ENCODE results near the gene PPP2R2C.

The PPP2R2C gene

GRCh38 chr4:6338175-6338950, 134.1 kb downstream of the PPP2R2C start:
- Histone ChIP-seq H3K27me3 (ENCODE audit: insufficient read depth, low read length, poor library complexity) (peaks cover 10% of the 10 kb centered on the region), H3K9me3 (ENCODE audit: insufficient read depth, low read length, severe bottlenecking) (no peaks in the 10 kb centered on the region), H3K36me3 (ENCODE audit: insufficient read depth, low read length) (no peaks in the 10 kb centered on the region), H3K4me2 (ENCODE audit: insufficient read depth, low read length) (no peak overlapping the region), H2AFZ (ENCODE audit: low read depth, low read length) (no peak overlapping the region), H3K27ac (ENCODE audit: low read length) (no peak overlapping the region), H3K9ac (ENCODE audit: low read depth, low read length) (no peak overlapping the region), H3K4me3 (ENCODE audit: low read depth in 1 of 2, low read length in 2 of 2) (no peak overlapping the region), H3K4me1 (ENCODE audit: insufficient read depth, low read length) (no peaks in the 10 kb centered on the region), H4K20me1 (ENCODE audit: insufficient read depth, low read length) (no peaks in the 10 kb centered on the region; the same call in 1 of the 2 replicates), H3K79me2 (ENCODE audit: insufficient read depth, low read length) (no peaks in the 10 kb centered on the region)
- DNase-seq (no peak), ATAC-seq (ENCODE audit: insufficient read depth, low read depth) (no peak)
- TF ChIP-seq CTCF (IDR thresholded peaks at IDR 0.05; ENCODE audit: borderline replicate concordance, extremely low read depth, low read length, poor library complexity, severe bottlenecking) (no peak), EZH2 (IDR thresholded peaks at IDR 0.05; ENCODE audit: borderline replicate concordance, low read depth, low read length, severe bottlenecking) (no peak)

- ATAC-seq (ENCODE audit: insufficient read depth, low read depth) (no peak), DNase-seq (no peak)
- TF ChIP-seq CTCF (IDR thresholded peaks at IDR 0.05; ENCODE audit: borderline replicate concordance, extremely low read depth, low read length, poor library complexity, severe bottlenecking) (no peak), EZH2 (IDR thresholded peaks at IDR 0.05; ENCODE audit: borderline replicate concordance, low read depth, low read length, severe bottlenecking) (no peak)
- Histone ChIP-seq H3K4me3 (ENCODE audit: low read depth in 1 of 2, low read length in 2 of 2) (no peak overlapping the region), H3K36me3 (ENCODE audit: insufficient read depth, low read length) (no peaks in the 10 kb centered on the region), H3K9me3 (ENCODE audit: insufficient read depth, low read length, severe bottlenecking) (no peaks in the 10 kb centered on the region), H4K20me1 (ENCODE audit: insufficient read depth, low read length) (no peaks in the 10 kb centered on the region; the same call in 1 of the 2 replicates), H2AFZ (ENCODE audit: low read depth, low read length) (no peak overlapping the region), H3K79me2 (ENCODE audit: insufficient read depth, low read length) (no peaks in the 10 kb centered on the region), H3K9ac (ENCODE audit: low read depth, low read length) (no peak overlapping the region), H3K27me3 (ENCODE audit: insufficient read depth, low read length, poor library complexity) (peaks cover 10% of the 10 kb centered on the region), H3K4me2 (ENCODE audit: insufficient read depth, low read length) (no peak overlapping the region), H3K4me1 (ENCODE audit: insufficient read depth, low read length) (no peaks in the 10 kb centered on the region), H3K27ac (ENCODE audit: low read length) (no peak overlapping the region)
Observed at GRCh38 chr4:6337331-6337935, 135.0 kb downstream of the PPP2R2C start.

DNA sequence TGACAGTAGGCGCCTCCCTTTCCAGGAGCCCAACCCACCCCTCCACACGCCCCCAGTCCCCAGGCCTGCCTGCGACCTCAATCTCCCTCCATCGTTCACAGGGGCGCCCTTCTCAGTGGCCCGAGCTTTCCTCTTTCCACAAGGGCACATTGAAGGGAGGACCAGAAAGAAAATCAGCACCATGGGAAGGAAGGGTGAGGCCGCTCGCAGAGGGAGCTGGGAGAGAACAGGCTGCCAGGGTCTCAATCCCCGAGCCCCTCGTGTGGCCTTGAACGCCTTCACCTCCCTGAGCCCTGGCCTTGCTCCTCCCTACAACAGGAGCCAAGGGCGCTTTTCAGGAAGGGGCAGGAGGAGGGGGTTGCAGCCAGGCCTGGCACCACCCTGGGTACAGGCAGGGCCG, 136.2 kb downstream of the PPP2R2C start:
- Histone ChIP-seq H3K36me3 (ENCODE audit: insufficient read depth, low read length) (no peaks in the 10 kb centered on the region), H3K9ac (ENCODE audit: low read depth, low read length) (no peak overlapping the region), H3K4me2 (ENCODE audit: insufficient read depth, low read length) (no peak overlapping the region), H3K9me3 (ENCODE audit: insufficient read depth, low read length, severe bottlenecking) (no peaks in the 10 kb centered on the region), H2AFZ (ENCODE audit: low read depth, low read length) (no peak overlapping the region), H3K27ac (ENCODE audit: low read length) (no peak overlapping the region), H3K4me1 (ENCODE audit: insufficient read depth, low read length) (no peaks in the 10 kb centered on the region), H3K27me3 (ENCODE audit: insufficient read depth, low read length, poor library complexity) (peaks cover 10% of the 10 kb centered on the region), H4K20me1 (ENCODE audit: insufficient read depth, low read length) (no peaks in the 10 kb centered on the region; the same call in 1 of the 2 replicates), H3K79me2 (ENCODE audit: insufficient read depth, low read length) (no peaks in the 10 kb centered on the region), H3K4me3 (ENCODE audit: low read depth in 1 of 2, low read length in 2 of 2) (no peak overlapping the region)
- no peak for TF ChIP-seq EZH2 (IDR thresholded peaks at IDR 0.05; ENCODE audit: borderline replicate concordance, low read depth, low read length, severe bottlenecking)
- TF ChIP-seq CTCF (IDR thresholded peaks at IDR 0.05; ENCODE audit: borderline replicate concordance, extremely low read depth, low read length, poor library complexity, severe bottlenecking): no peak
- ATAC-seq (ENCODE audit: insufficient read depth, low read depth) (no peak), DNase-seq (no peak)
